B cell (primary cell): ENCODE data around the gene C19orf73. TPM values are rescaled to one million over a fixed set of nuclear protein-coding genes. Genes with fewer than 3 reads are reported as not detected.

Experiments
- ATAC-seq: fragments of 200-7000 bp; cut with Tn5 transposase; one replicate; pipeline ENCODE4 v1.10.0; 2021; ENCODE audit warnings: low read depth, mild to moderate bottlenecking, moderate number of reproducible peaks, moderate library complexity
- CTCF ChIA-PET: fragments of 350-600 bp; sonication (Branson Sonifier 250); formaldehyde crosslinking; loops from one replicate; lab custom pipeline; 2021; ENCODE audit warnings: antibody characterized with exemption, inconsistent platforms; lab: Charles Lee
- POLR2A ChIA-PET: fragments of 350-600 bp; sonication (Branson Sonifier 250); formaldehyde crosslinking; loops from one replicate; lab custom pipeline; 2021; ENCODE audit warnings: antibody characterized with exemption; lab: Charles Lee
- DNase-seq: peaks from one replicate; pipeline ENCODE4 v3.0.0; 2013
- H2AFZ ChIP-seq: 2 replicates; pipeline ENCODE4 v1.6.1; 2012; ENCODE audit warnings: mild to moderate bottlenecking, low read depth, low read length; ENCODE audit not compliant: insufficient read depth, poor library complexity, severe bottlenecking
- H3K27ac ChIP-seq, 2 donors: 1 replicate in 1 of 2; 2 replicates in 1 of 2; pipeline ENCODE4 v1.5.1; 2012 to 2013; ENCODE audit warnings: low read length in 2 of 2, mild to moderate bottlenecking in 2 of 2, moderate library complexity in 1 of 2
- H3K27me3 ChIP-seq, 4 experiments: fragments of 200-600 bp in 1 of 4; sonication (generic) in 1 of 4; replicated peaks in 1 of 4; 1 replicate in 2 of 4; 2 replicates in 2 of 4; pipeline versions ENCODE4 v1.6.1 to v1.7.0; 2013 to 2016; ENCODE audit warnings: low read length in 3 of 4, mild to moderate bottlenecking in 2 of 4, mixed read lengths in 1 of 4, moderate library complexity in 1 of 4; ENCODE audit not compliant: insufficient read depth in 4 of 4, control insufficient read depth in 3 of 4; ENCODE audit errors: control extremely low read depth in 1 of 4
- H3K36me3 ChIP-seq, 2 experiments: replicated peaks in 1 of 2; 1 replicate in 1 of 2; 2 replicates in 1 of 2; pipeline versions ENCODE4 v1.6.1 to v1.7.1; 2013; ENCODE audit warnings: low read length in 1 of 2; ENCODE audit not compliant: insufficient read depth in 2 of 2, control insufficient read depth in 1 of 2; ENCODE audit errors: control extremely low read depth in 1 of 2, extremely low read depth in 1 of 2
- H3K4me1 ChIP-seq, 2 donors: fragments of 200-600 bp in 1 of 2; sonication (generic) in 1 of 2; 1 replicate in 1 of 2; 2 replicates in 1 of 2; pipeline versions ENCODE4 v1.5.1 to v1.6.1; 2013 to 2017; ENCODE audit warnings: low read length in 2 of 2; ENCODE audit not compliant: control insufficient read depth in 2 of 2, insufficient read depth in 2 of 2
- H3K4me2 ChIP-seq: replicated peaks from 2 replicates; pipeline ENCODE3; 2012; ENCODE audit warnings: mild to moderate bottlenecking, low read depth, low read length; ENCODE audit not compliant: poor library complexity, severe bottlenecking
- H3K4me3 ChIP-seq, 5 experiments: fragments of 200-600 bp in 1 of 5; sonication (generic) in 1 of 5; 1 replicate in 3 of 5; 2 replicates in 2 of 5; pipeline versions ENCODE4 v1.5.1 to v1.7.0; 2011 to 2016; ENCODE audit warnings: low read length in 4 of 5, mild to moderate bottlenecking in 4 of 5, low read depth in 2 of 5, control low read depth in 1 of 5, moderate library complexity in 1 of 5; ENCODE audit not compliant: insufficient read depth in 1 of 5; ENCODE audit errors: control extremely low read depth in 1 of 5, extremely low read depth in 1 of 5
- H3K79me2 ChIP-seq: fragments of 200-600 bp; sonication (generic); one replicate; pipeline ENCODE4 v1.6.0; 2016; ENCODE audit warnings: low read length; ENCODE audit not compliant: control insufficient read depth, insufficient read depth
- H3K9ac ChIP-seq: fragments of 200-600 bp; sonication (generic); 2 replicates; pipeline ENCODE4 v1.6.1; 2017; ENCODE audit warnings: mild to moderate bottlenecking, low read length, moderate library complexity
- H3K9me3 ChIP-seq, 3 donors: one replicate each; pipeline versions ENCODE4 v1.6.1 to v1.7.1; 2013; ENCODE audit warnings: low read length in 2 of 3; ENCODE audit not compliant: control insufficient read depth in 2 of 3, insufficient read depth in 1 of 3; ENCODE audit errors: control extremely low read depth in 1 of 3
- H4K20me1 ChIP-seq: 2 replicates; pipeline ENCODE4 v1.6.0; 2012; ENCODE audit warnings: mild to moderate bottlenecking, low read length; ENCODE audit not compliant: insufficient read depth, control insufficient read depth, poor library complexity, severe bottlenecking
- H3K27ac Mint-ChIP-seq: one replicate; pipeline ENCODE4 v1.8.0; 2021; ENCODE audit warnings: mixed read lengths
- H3K27me3 Mint-ChIP-seq: one replicate; pipeline ENCODE4 v1.8.0; 2021; ENCODE audit warnings: mixed read lengths
- H3K4me1 Mint-ChIP-seq: one replicate; pipeline ENCODE4 v1.8.0; 2021; ENCODE audit warnings: mixed read lengths
- H3K4me3 Mint-ChIP-seq: one replicate; pipeline ENCODE4 v1.8.0; 2021; ENCODE audit warnings: mixed read lengths
- H3K9me3 Mint-ChIP-seq: one replicate; pipeline ENCODE4 v1.8.0; 2022; ENCODE audit warnings: mixed read lengths; ENCODE audit not compliant: insufficient read depth
- CTCF ChIP-seq: fragments of 200-600 bp; IDR thresholded peaks from one replicate; pipeline ENCODE4 v1.8.0; 2022; ENCODE audit warnings: antibody characterized with exemption, mild to moderate bottlenecking
- EZH2 ChIP-seq: IDR thresholded peaks from 2 replicates; pipeline ENCODE4 v1.6.1; 2012; ENCODE audit warnings: borderline replicate concordance, low read depth, mild to moderate bottlenecking, moderate library complexity, low read length; ENCODE audit not compliant: insufficient read depth, poor library complexity, severe bottlenecking
- WGBS: methylation state at CpG from one replicate; pipeline ENCODE4 v1.1.5; 2013; ENCODE audit warnings: missing lambda C conversion rate; ENCODE audit not compliant: insufficient coverage; 5-methylcytosine and 5-hydroxymethylcytosine counted together
- intact Hi-C: fragments of 100-400 bp; cut with micrococcal nuclease; formaldehyde crosslinking; loops from one replicate; pipeline ENCODE4 v1.10.0; 2022
- polyA plus RNA-seq: library from polyadenylated mRNA; depleted of rRNA; stranded (reverse); fragments of >200 nt; gene quantifications from 2 replicates; pipeline ENCODE4 v1.2.3, GENCODE V29; 2012
- total RNA-seq, 2 donors: library from RNA; stranded (reverse); fragments of 120-200 nt in 1 of 2; gene quantifications; 1 replicate in 1 of 2; 2 replicates in 1 of 2; pipeline versions ENCODE4 v1.2.3 to v1.2.4, GENCODE V29; 2013 to 2022

The C19orf73 gene
- total and polyA plus RNA-seq, 2 donors (not counting 1 experiment from before 2014, with no cell fraction given): 3.9 to 8.2 TPM

- Histone ChIP-seq H3K27ac (no peak overlapping the region), H3K9ac (no peak overlapping the region), H3K4me3 (no peak overlapping the region), H3K4me1 (no peaks in the 10 kb centered on the region), H3K4me2 (no peak overlapping the region), H3K27me3 (peaks cover 0 to 19% (median 0%) of the 10 kb centered on the region in 4 experiments), H2AFZ (no peak overlapping the region), H3K36me3 (no peaks in the 10 kb centered on the region), H4K20me1 (no peaks in the 10 kb centered on the region), H3K9me3 (no peaks in the 10 kb centered on the region), H3K79me2 (no peaks in the 10 kb centered on the region)
- H3K27ac Mint-ChIP-seq: no peak overlapping the region
- ATAC-seq (no peak), DNase-seq (no peak)
- 93% methylated on average over 23 of the region's 25 CpGs for WGBS
- no peak overlapping the region for H3K4me3 Mint-ChIP-seq
- H3K27me3 Mint-ChIP-seq: peaks cover 13% of the 10 kb centered on the region
- intact Hi-C loops: no loop called here
- POLR2A ChIA-PET: no interaction called here
- CTCF ChIA-PET: no interaction called here
- H3K4me1 Mint-ChIP-seq: no peaks in the 10 kb centered on the region
- TF ChIP-seq CTCF (no peak), EZH2 (no peak)
- H3K9me3 Mint-ChIP-seq: no peaks in the 10 kb centered on the region
These were observed 49.0 kb upstream of the C19orf73 start for GRCh38 chr19:49167857-49168409.

- Mint-ChIP-seq H3K27me3 (peaks cover 14% of the 10 kb centered on the region), H3K27ac (no peak overlapping the region), H3K4me3 (no peak overlapping the region), H3K4me1 (no peaks in the 10 kb centered on the region), H3K9me3 (no peaks in the 10 kb centered on the region)
- 89% methylated on average over 30 of the region's 30 CpGs for WGBS
- no peaks in the 10 kb centered on the region for H3K4me1 ChIP-seq
- no peak overlapping the region for H3K27ac ChIP-seq
- ChIA-PET CTCF (interaction anchor here (0.6 kb wide), 1 partner anchor 71 kb away, joined by 3 read pairs; no protein-coding TSS in a partner anchor), POLR2A (no interaction called here)
- no peaks in the 10 kb centered on the region for H3K36me3 ChIP-seq
- no peak for DNase-seq
- intact Hi-C loops: no loop called here
- H3K9me3 ChIP-seq: no peaks in the 10 kb centered on the region
- no peaks in the 10 kb centered on the region for H4K20me1 ChIP-seq
- H2AFZ ChIP-seq: no peak overlapping the region
- TF ChIP-seq EZH2: no peak
- no peak for TF ChIP-seq CTCF
- no peaks in the 10 kb centered on the region for H3K79me2 ChIP-seq
- H3K4me3 ChIP-seq: no peak overlapping the region
- H3K4me2 ChIP-seq: no peak overlapping the region
- H3K9ac ChIP-seq: no peak overlapping the region
- peaks cover 0 to 18% (median 0%) of the 10 kb centered on the region in 4 experiments for H3K27me3 ChIP-seq
- no peak for ATAC-seq
These were observed 46.9 kb upstream of the C19orf73 start for GRCh38 chr19:49165865-49166301.
